Measurements from ENCODE around the gene TMSB4X. TPM values are rescaled to one million over a fixed set of nuclear protein-coding genes. Genes with fewer than 3 reads are reported as not detected.

The TMSB4X gene
- total RNA-seq, 1 donor from 2014 or later: 3,093 TPM

- DNase-seq (ENCODE audit: low spot score): no peak
- Mint-ChIP-seq H3K9me3 (ENCODE audit: low read depth) (no peaks in the 10 kb centered on the region), H3K27ac (ENCODE audit: unreplicated experiment) (peak overlapping the region; percentile 99), H3K4me1 (ENCODE audit: low read depth) (peaks cover 28% of the 10 kb centered on the region), H3K4me3 (ENCODE audit: unreplicated experiment) (no peak overlapping the region), H3K27me3 (ENCODE audit: low read depth) (no peaks in the 10 kb centered on the region), H3K36me3 (ENCODE audit: low read depth) (peaks cover 1% of the 10 kb centered on the region)
- no peak for TF ChIP-seq CTCF (IDR thresholded peaks at IDR 0.05)
Measured at GRCh38 chrX:12954981-12955380, 19.9 kb upstream of the TMSB4X start.

- no peak overlapping the region for H3K4me3 Mint-ChIP-seq (ENCODE audit: unreplicated experiment)
- no peak for DNase-seq (ENCODE audit: low spot score)
- peaks cover 18% of the 10 kb centered on the region for H3K4me1 Mint-ChIP-seq (ENCODE audit: low read depth)
- TF ChIP-seq CTCF (IDR thresholded peaks at IDR 0.05): no peak
- H3K9me3 Mint-ChIP-seq (ENCODE audit: low read depth): no peaks in the 10 kb centered on the region
- H3K36me3 Mint-ChIP-seq (ENCODE audit: low read depth): peaks cover 1% of the 10 kb centered on the region
- peak overlapping the region; percentile 99 for H3K27ac Mint-ChIP-seq (ENCODE audit: unreplicated experiment)
- no peaks in the 10 kb centered on the region for H3K27me3 Mint-ChIP-seq (ENCODE audit: low read depth)
Measured at GRCh38 chrX:12955882-12956703, 18.8 kb upstream of the TMSB4X start.

GRCh38 chrX:12956704-12957534 is 18.0 kb upstream of the TMSB4X start:
- DNase-seq (ENCODE audit: low spot score): no peak
- no peak for TF ChIP-seq CTCF (IDR thresholded peaks at IDR 0.05)
- Mint-ChIP-seq H3K9me3 (ENCODE audit: low read depth) (no peaks in the 10 kb centered on the region), H3K36me3 (ENCODE audit: low read depth) (peaks cover 1% of the 10 kb centered on the region), H3K27me3 (ENCODE audit: low read depth) (no peaks in the 10 kb centered on the region), H3K4me1 (ENCODE audit: low read depth) (peaks cover 18% of the 10 kb centered on the region), H3K27ac (ENCODE audit: unreplicated experiment) (peak overlapping the region; percentile 99), H3K4me3 (ENCODE audit: unreplicated experiment) (no peak overlapping the region)

GRCh38 chrX:12958059-12958458 is 16.9 kb upstream of the TMSB4X start:
- Mint-ChIP-seq H3K36me3 (ENCODE audit: low read depth) (peaks cover 1% of the 10 kb centered on the region), H3K4me1 (ENCODE audit: low read depth) (peaks cover 18% of the 10 kb centered on the region), H3K27me3 (ENCODE audit: low read depth) (no peaks in the 10 kb centered on the region), H3K27ac (ENCODE audit: unreplicated experiment) (no peak overlapping the region), H3K9me3 (ENCODE audit: low read depth) (no peaks in the 10 kb centered on the region), H3K4me3 (ENCODE audit: unreplicated experiment) (no peak overlapping the region)
- DNase-seq (ENCODE audit: low spot score): no peak
- TF ChIP-seq CTCF (IDR thresholded peaks at IDR 0.05): no peak

GRCh38 chrX:12958461-12958860 is 16.4 kb upstream of the TMSB4X start:
- no peak overlapping the region for H3K27ac Mint-ChIP-seq (ENCODE audit: unreplicated experiment)
- H3K4me3 Mint-ChIP-seq (ENCODE audit: unreplicated experiment): no peak overlapping the region
- no peaks in the 10 kb centered on the region for H3K27me3 Mint-ChIP-seq (ENCODE audit: low read depth)
- no peak for DNase-seq (ENCODE audit: low spot score)
- peaks cover 18% of the 10 kb centered on the region for H3K4me1 Mint-ChIP-seq (ENCODE audit: low read depth)
- no peaks in the 10 kb centered on the region for H3K9me3 Mint-ChIP-seq (ENCODE audit: low read depth)
- H3K36me3 Mint-ChIP-seq (ENCODE audit: low read depth): peaks cover 1% of the 10 kb centered on the region
- no peak for TF ChIP-seq CTCF (IDR thresholded peaks at IDR 0.05)
